ENCODE measurements around the gene FGD2.

The FGD2 gene

DNA sequence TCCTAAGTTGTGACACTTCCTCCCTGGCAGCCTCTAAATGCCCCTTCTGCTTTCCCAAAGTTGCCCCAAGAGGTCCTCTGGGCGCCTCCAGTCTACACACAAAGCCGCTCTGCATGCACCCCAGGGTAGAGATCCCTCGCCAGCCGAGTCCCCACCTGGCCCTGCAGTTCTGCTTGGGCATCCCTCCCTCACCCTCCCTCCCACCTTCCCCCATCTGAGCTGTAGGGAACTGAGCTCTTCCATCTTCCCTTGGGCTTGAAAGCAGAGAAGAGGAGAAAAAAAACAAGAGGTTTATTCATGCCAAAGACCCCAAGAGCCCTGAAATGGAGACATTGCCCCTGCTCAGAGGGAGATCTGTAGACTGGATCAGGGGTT lies 5.7 kb upstream of the FGD2 start:
- DNase-seq (ENCODE audit: extremely low read depth, low read depth), result no peak
- no peak for TF ChIP-seq CTCF (IDR thresholded peaks at IDR 0.05; ENCODE audit: low read depth, low read length)

- no peak for TF ChIP-seq CTCF (IDR thresholded peaks at IDR 0.05; ENCODE audit: low read depth, low read length)
- DNase-seq (ENCODE audit: extremely low read depth, low read depth), result no peak
These were observed 1.1 kb upstream of the FGD2 start for GRCh38 chr6:37004044-37004980.

GRCh38 chr6:37005827-37006567 lies 542 bp downstream of the FGD2 start:
- DNase-seq (ENCODE audit: extremely low read depth, low read depth), result no peak
- TF ChIP-seq CTCF (IDR thresholded peaks at IDR 0.05; ENCODE audit: low read depth, low read length), result no peak

GRCh38 chr6:37006793-37007339 lies 1.4 kb downstream of the FGD2 start:
- TF ChIP-seq CTCF (IDR thresholded peaks at IDR 0.05; ENCODE audit: low read depth, low read length), result no peak
- DNase-seq (ENCODE audit: extremely low read depth, low read depth), result no peak

GRCh38 chr6:37007340-37008043 lies 2.0 kb downstream of the FGD2 start:
- TF ChIP-seq CTCF (IDR thresholded peaks at IDR 0.05; ENCODE audit: low read depth, low read length), result no peak
- no peak for DNase-seq (ENCODE audit: extremely low read depth, low read depth)

GRCh38 chr6:37008484-37009465 lies 3.3 kb downstream of the FGD2 start:
- no peak for DNase-seq (ENCODE audit: extremely low read depth, low read depth)
- no peak for TF ChIP-seq CTCF (IDR thresholded peaks at IDR 0.05; ENCODE audit: low read depth, low read length)

All from AG09319 (cell line).